HEK293T (cell line): ENCODE data around the gene FGGY.

ENCODE experiments used
- CTCF ChIA-PET: fragments of 350-600 bp; formaldehyde crosslinking; extraction: SDS; loops from one replicate; lab custom pipeline; 2021; ENCODE audit warnings: antibody characterized with exemption, inconsistent platforms; lab: Yijun Ruan, JAX
- POLR2A ChIA-PET: fragments of 350-600 bp; formaldehyde crosslinking; extraction: SDS; loops from one replicate; lab custom pipeline; 2020; ENCODE audit warnings: antibody characterized with exemption, inconsistent platforms; lab: Yijun Ruan, JAX
- DNase-seq: peaks from one replicate; pipeline ENCODE4 v3.0.0; 2012; ENCODE audit warnings: mixed read lengths; ENCODE audit errors: extremely low spot score
- ARNT ChIP-seq: fragments of 450-650 bp; IDR thresholded peaks from 2 replicates; pipeline ENCODE4 v1.6.1; 2017; ENCODE audit warnings: mild to moderate bottlenecking
- BHLHE40 ChIP-seq: fragments of 450-650 bp; IDR thresholded peaks from 2 replicates; pipeline ENCODE4 v1.6.1; 2016; ENCODE audit warnings: mild to moderate bottlenecking, moderate library complexity, borderline replicate concordance
- CTBP1 ChIP-seq: fragments of 450-650 bp; IDR thresholded peaks from 2 replicates; pipeline ENCODE4 v1.6.1; 2016; ENCODE audit warnings: borderline replicate concordance
- ELF4 ChIP-seq: fragments of 450-650 bp; IDR thresholded peaks from 2 replicates; pipeline ENCODE4 v1.6.1; 2017; ENCODE audit warnings: antibody characterized with exemption
- FOXA1 ChIP-seq: fragments of 450-650 bp; IDR thresholded peaks from 2 replicates; pipeline ENCODE4 v1.6.1; 2016; ENCODE audit warnings: mild to moderate bottlenecking
- FOXK2 ChIP-seq: fragments of 450-650 bp; IDR thresholded peaks from 2 replicates; pipeline ENCODE4 v1.6.1; 2016; ENCODE audit warnings: mild to moderate bottlenecking
- FOXM1 ChIP-seq: fragments of 450-650 bp; IDR thresholded peaks from 2 replicates; pipeline ENCODE4 v1.6.1; 2017; ENCODE audit warnings: mild to moderate bottlenecking, borderline replicate concordance
- HDGF ChIP-seq: fragments of 450-650 bp; IDR thresholded peaks from 2 replicates; pipeline ENCODE4 v1.6.1; 2017; ENCODE audit warnings: antibody characterized with exemption, borderline replicate concordance
- L3MBTL2 ChIP-seq: fragments of 450-650 bp; conservative IDR thresholded peaks from 2 replicates; pipeline ENCODE4 v1.6.1; 2016; ENCODE audit warnings: mild to moderate bottlenecking
- LEF1 ChIP-seq: fragments of 450-650 bp; IDR thresholded peaks from 2 replicates; pipeline ENCODE4 v1.6.1; 2017; ENCODE audit warnings: mild to moderate bottlenecking, borderline replicate concordance
- NFRKB ChIP-seq: fragments of 450-650 bp; IDR thresholded peaks from 2 replicates; pipeline ENCODE4 v1.6.1; 2016; ENCODE audit warnings: mild to moderate bottlenecking, moderate library complexity
- PKNOX1 ChIP-seq: fragments of 450-650 bp; IDR thresholded peaks from 2 replicates; pipeline ENCODE4 v1.6.1; 2016
- SP1 ChIP-seq: fragments of 450-650 bp; IDR thresholded peaks from 2 replicates; pipeline ENCODE4 v1.6.1; 2017
- SUZ12 ChIP-seq: fragments of 450-650 bp; IDR thresholded peaks from 2 replicates; pipeline ENCODE4 v1.6.1; 2016; ENCODE audit warnings: mild to moderate bottlenecking
- TARDBP ChIP-seq: fragments of 450-650 bp; IDR thresholded peaks from 2 replicates; pipeline ENCODE4 v1.6.1; 2016
- ZNF384 ChIP-seq: fragments of 450-650 bp; IDR thresholded peaks from 2 replicates; pipeline ENCODE4 v1.6.1; 2016

The FGGY gene

DNA sequence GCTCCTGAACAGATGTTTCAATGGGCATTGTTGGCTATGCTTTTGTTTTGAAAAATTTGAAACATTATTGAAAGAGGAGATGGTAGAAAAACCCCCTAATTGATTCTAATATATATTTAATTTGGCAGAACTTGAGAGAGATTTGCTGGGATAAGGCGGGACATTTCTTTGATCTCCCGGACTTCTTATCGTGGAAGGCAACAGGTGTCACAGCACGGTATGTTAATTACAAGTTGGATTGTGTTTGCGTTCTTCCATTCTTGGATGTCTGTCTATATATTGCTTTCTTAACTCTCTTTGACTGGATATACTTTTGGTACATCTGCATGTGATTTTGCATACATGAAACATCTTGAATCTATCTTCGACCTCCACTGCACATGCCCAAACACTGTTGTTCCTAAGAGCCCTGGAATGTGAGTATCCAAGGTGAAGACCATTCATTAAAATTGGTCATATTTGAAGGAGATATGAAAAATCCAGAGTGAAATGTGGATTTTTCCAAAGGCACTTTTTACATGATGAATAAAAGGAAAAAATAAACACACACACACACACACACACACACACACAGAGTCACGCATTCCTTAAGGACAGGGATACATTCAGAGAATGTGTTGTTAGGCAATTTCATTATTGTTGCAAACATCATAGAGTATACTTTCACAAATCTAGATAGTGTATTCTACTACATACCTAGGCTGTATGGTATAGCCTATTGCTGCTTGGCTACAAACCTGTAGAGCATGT is 81.9 kb downstream of the FGGY start:
- no peak for DNase-seq
- ChIA-PET POLR2A (no interaction called here), CTCF (no interaction called here)
- no peak for TF ChIP-seq NFRKB
- TF ChIP-seq FOXM1 = no peak
- no peak for TF ChIP-seq PKNOX1
- no peak for TF ChIP-seq SUZ12
- TF ChIP-seq SP1 = no peak
- no peak for TF ChIP-seq ELF4
- TF ChIP-seq ARNT = no peak
- TF ChIP-seq CTBP1 = no peak
- no peak for TF ChIP-seq ZNF384

- POLR2A ChIA-PET = no interaction called here
- no peak for DNase-seq
- no peak for TF ChIP-seq LEF1
- CTCF ChIA-PET = no interaction called here
Measured at GRCh38 chr1:59379371-59379728, 82.5 kb downstream of the FGGY start.

- CTCF ChIA-PET = no interaction called here
- TF ChIP-seq NFRKB (no peak), FOXK2 (no peak), PKNOX1 (peak; percentile 67)
- POLR2A ChIA-PET = no interaction called here
Measured at GRCh38 chr1:59383963-59384362, 87.1 kb downstream of the FGGY start.

DNA sequence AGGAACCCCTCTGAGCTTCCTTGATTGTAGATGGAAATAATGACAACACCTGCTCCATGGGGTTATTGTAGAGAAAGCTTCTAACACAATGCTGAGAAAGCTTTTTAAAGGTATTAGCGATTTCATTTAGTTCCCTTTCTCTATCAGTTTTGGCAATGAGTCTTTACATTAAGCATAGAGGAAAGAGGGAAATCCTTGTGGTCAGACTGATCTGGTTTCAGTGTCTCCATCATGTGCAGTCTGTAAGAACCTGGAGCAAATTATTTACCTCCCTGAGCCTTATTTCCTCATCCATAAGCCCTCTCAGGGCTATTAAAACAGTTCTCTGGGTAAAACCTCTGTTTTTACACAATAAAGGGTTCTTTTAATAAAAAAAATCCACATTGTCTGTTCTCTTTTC is 87.5 kb downstream of the FGGY start:
- CTCF ChIA-PET = no interaction called here
- POLR2A ChIA-PET = no interaction called here

More at GRCh38 chr1:59383963-59384362, 87.1 kb downstream of the FGGY start:
- DNase-seq = no peak

DNA sequence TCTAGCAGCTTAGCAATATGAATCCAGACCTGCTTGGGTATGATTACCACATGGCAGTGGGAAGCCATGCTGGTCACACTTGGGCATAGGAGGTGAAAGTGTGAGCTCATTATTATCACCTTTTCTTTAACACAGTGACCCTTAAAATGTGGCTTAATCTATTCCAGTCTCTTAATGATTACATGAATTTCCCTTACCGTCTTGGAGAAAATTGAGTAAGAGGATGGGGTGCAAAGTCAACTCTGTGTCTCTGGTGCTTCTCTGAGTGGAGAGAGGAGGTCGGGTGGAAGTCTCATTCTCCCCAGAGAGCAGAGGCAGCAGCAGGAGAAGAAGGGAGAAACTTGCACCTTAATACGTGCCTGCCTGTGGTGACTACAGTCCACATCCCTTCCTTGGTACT is 91.3 kb downstream of the FGGY start:
- no peak for DNase-seq
- TF ChIP-seq L3MBTL2 (no peak), CTBP1 (no peak), FOXA1 (no peak), NFRKB (no peak), FOXM1 (no peak), ARNT (no peak), FOXK2 (no peak), LEF1 (no peak), SUZ12 (no peak), BHLHE40 (no peak), SP1 (no peak), ZNF384 (no peak), HDGF (no peak)
- ChIA-PET CTCF (no interaction called here), POLR2A (no interaction called here)

More for the DNA sequence above, 87.5 kb downstream of the FGGY start:
- TF ChIP-seq SP1 (no peak), ARNT (no peak), FOXA1 (no peak), LEF1 (no peak), FOXM1 (no peak), TARDBP (no peak), SUZ12 (no peak)
- no peak for DNase-seq

GRCh38 chr1:59389847-59390246 is 93.0 kb downstream of the FGGY start:
- DNase-seq = no peak
- POLR2A ChIA-PET = no interaction called here
- TF ChIP-seq ELF4 (no peak), SUZ12 (no peak), CTBP1 (no peak), FOXA1 (no peak), ARNT (no peak)
- CTCF ChIA-PET = no interaction called here

DNA sequence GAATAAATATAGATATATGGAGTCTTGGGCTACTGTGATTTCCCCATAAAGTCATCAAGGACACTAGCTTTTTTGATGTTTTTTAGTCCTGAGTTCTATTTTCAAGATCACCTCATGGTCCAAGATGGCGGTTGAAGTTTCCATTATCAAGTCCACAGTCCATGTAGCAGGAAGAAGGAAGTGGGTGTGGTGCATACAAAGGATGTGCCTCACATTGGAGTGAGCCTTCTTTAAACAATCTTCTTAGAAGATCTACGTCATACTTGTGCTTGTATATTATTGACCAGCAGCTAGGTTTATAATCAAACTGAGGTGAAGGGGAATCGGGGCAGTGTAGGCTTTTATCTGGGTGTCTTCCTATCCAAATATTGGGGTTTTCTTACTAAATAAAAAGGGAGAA is 93.4 kb downstream of the FGGY start:
- DNase-seq = no peak
- ChIA-PET POLR2A (no interaction called here), CTCF (no interaction called here)
- no peak for TF ChIP-seq FOXK2
- TF ChIP-seq HDGF = no peak
- TF ChIP-seq TARDBP = no peak

DNA sequence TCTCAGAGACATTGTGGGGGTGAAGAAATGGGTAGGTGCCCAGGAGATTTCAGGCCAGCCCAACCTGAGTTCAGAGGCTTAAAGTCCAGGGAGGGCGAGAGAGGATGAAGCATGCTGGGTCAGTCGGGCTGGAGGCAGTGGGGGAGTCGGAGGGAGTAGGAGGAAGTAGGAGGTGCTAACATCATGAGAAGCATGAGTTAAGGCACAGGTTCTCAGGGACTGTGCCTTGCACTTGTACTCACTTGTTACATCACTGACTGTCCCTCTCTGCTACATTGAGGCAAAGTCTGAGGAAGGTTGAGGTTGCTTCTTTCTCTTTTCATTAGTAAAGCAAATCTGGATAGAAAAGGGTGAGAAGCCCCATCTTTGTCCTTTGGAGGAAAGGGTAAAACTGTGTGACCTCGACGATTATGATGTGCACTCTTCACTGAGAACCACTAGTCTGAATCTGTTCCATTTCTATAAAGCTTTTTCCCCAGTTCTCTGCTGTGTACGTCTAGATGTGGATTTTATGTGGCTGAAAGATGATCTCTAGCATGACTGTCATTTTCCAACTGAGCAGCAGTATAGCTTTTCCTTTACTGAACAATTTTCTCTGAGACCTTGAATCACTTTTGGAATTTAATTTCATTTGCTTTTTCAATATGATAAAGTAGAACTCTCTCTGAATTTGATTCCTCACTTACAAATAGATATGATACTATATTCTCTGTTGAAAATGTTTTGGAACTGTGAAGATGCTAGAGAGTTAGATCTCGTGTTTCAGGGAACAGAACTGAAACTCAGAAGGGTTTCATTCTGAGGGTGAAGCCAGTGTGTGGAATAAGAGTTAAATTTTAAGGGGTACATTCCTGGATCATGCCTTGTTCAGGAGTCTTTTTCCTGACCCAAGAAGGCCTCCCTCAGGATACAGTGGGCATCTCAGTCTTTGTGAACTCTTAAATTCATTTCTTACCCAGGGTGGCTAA is 94.6 kb downstream of the FGGY start:
- DNase-seq = no peak
- CTCF ChIA-PET = no interaction called here
- TF ChIP-seq BHLHE40 = no peak
- no peak for TF ChIP-seq PKNOX1
- TF ChIP-seq FOXK2 = no peak
- TF ChIP-seq FOXA1 = no peak
- TF ChIP-seq SP1 = no peak
- TF ChIP-seq L3MBTL2 = no peak
- no peak for TF ChIP-seq TARDBP
- no peak for TF ChIP-seq CTBP1
- TF ChIP-seq LEF1 = no peak
- TF ChIP-seq NFRKB = no peak
- no peak for TF ChIP-seq FOXM1
- no peak for TF ChIP-seq HDGF
- POLR2A ChIA-PET = interaction anchor here (1.0 to 1.2 kb wide), 2 partner anchors 95 to 107 kb away, joined by 3 read pairs; no protein-coding TSS in a partner anchor
